K562 (cell line): ENCODE results near the gene PHLDB1.

ENCODE experiments used
- CEBPB ChIP-seq: fragments of 450-650 bp; IDR thresholded peaks from 2 replicates; pipeline ENCODE4 v1.6.1; 2016; ENCODE audit warnings: missing genetic modification characterization, missing compliant biosample characterization
- CTCF ChIP-seq, 3 experiments: IDR thresholded peaks in 2 of 3; conservative IDR thresholded peaks in 1 of 3; 2 replicates each; pipeline ENCODE4 v1.5.1; 2011 to 2012; ENCODE audit warnings: low read length in 3 of 3, mild to moderate bottlenecking in 3 of 3, control low read depth in 2 of 3, improper control_type of control experiment in 1 of 3, inconsistent platforms in 1 of 3, low read depth in 1 of 3, mixed read lengths in 1 of 3, moderate library complexity in 1 of 3; ENCODE audit not compliant: insufficient read depth in 2 of 3
- E2F5 ChIP-seq: sonication (generic); formaldehyde crosslinking; IDR thresholded peaks from 2 replicates; pipeline ENCODE4 v1.8.0; 2022; ENCODE audit warnings: mild to moderate bottlenecking, missing genetic modification reagents
- FOS ChIP-seq: IDR thresholded peaks from 3 replicates; pipeline ENCODE4 v1.6.1; 2011; ENCODE audit not compliant: insufficient read length; ENCODE audit errors: extremely low read depth
- HMGN3 ChIP-seq: IDR thresholded peaks from 2 replicates; pipeline ENCODE4 v1.6.1; 2011; ENCODE audit warnings: borderline replicate concordance, low read depth, mild to moderate bottlenecking, mixed read lengths, low read length; ENCODE audit not compliant: insufficient read length; ENCODE audit errors: extremely low read depth
- MAFK ChIP-seq: IDR thresholded peaks from 2 replicates; pipeline ENCODE4 v1.6.1; 2011; ENCODE audit warnings: low read length, improper control_type of control experiment
- MAX ChIP-seq: sonication (generic); formaldehyde crosslinking; IDR thresholded peaks from 2 replicates; pipeline ENCODE4 v1.9.0; 2022; ENCODE audit warnings: mild to moderate bottlenecking, missing genetic modification reagents
- MXI1 ChIP-seq: IDR thresholded peaks from 2 replicates; pipeline ENCODE4 v1.6.1; 2011; ENCODE audit warnings: low read depth, mild to moderate bottlenecking, improper control_type of control experiment, low read length
- POLR2A ChIP-seq: fragments of 450-650 bp; conservative IDR thresholded peaks from 2 replicates; pipeline ENCODE4 v1.6.1; 2016
- SIRT6 ChIP-seq: IDR thresholded peaks from one replicate; pipeline ENCODE4 v1.6.1; 2012; ENCODE audit warnings: low read depth, mild to moderate bottlenecking, control low read depth, inconsistent platforms, low read length, moderate library complexity

- TF ChIP-seq CTCF (IDR thresholded peaks at IDR 0.05 in 2 of 3, conservative IDR thresholded peaks at IDR 0.05 in 1 of 3; ENCODE audit: insufficient read depth in 2 of 3, low read depth in 1 of 3, low read length in 3 of 3) (no peak), MAFK (no peak), POLR2A (no peak), SIRT6 (no peak), MAX (CRISPR knock-in tag) (no peak), MXI1 (no peak), E2F5 (CRISPR knock-in tag) (no peak), FOS (no peak), HMGN3 (no peak), CEBPB (tag) (no peak)
These were observed 83.3 kb downstream of the PHLDB1 start for GRCh38 chr11:118690553-118691304.
